Retinal pigment epithelial cell (primary cell): ENCODE results near the gene SOHLH2.
A peak's percentile ranks its signal among the peaks of the same experiment; 100 is the strongest.

Source experiments
- DNase-seq: peaks from one replicate; pipeline ENCODE4 v3.0.0-alpha.2; 2010; ENCODE audit warnings: low read depth
- H3K4me3 ChIP-seq: 2 replicates; pipeline ENCODE4 v1.5.1; 2011; ENCODE audit warnings: mild to moderate bottlenecking, low read length, control low read depth, moderate library complexity
- CTCF ChIP-seq: conservative IDR thresholded peaks from 2 replicates; pipeline ENCODE4 v1.5.1; 2011; ENCODE audit warnings: low read depth, low read length, control low read depth, inconsistent platforms

SOHLH2 gene

DNA sequence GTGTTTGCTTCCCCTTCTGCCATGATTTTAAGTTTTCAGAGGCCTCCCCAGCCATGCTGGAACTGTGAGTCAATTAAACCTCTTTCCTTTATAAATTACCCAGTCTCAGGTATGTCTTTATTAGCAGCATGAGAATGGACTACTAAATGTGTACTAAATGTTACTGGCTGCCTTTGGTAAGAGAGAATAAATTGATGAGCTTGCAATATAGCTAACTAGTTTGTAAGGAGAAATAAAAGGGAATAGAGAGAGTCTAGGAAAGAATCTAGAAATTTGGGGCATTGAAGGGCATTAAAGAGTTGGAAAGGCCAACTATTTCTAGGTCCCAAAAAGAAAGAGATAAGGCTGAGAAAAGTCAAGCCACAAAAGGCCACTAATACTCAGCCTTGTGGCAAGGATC, 5.5 kb upstream of the SOHLH2 start:
- no peak for DNase-seq
- TF ChIP-seq CTCF: no peak

GRCh38 chr13:36217456-36217855, 3.1 kb upstream of the SOHLH2 start:
- TF ChIP-seq CTCF: no peak
- H3K4me3 ChIP-seq: no peak overlapping the region
- no peak for DNase-seq

More for the DNA sequence above, 5.5 kb upstream of the SOHLH2 start:
- no peak overlapping the region for H3K4me3 ChIP-seq

DNA sequence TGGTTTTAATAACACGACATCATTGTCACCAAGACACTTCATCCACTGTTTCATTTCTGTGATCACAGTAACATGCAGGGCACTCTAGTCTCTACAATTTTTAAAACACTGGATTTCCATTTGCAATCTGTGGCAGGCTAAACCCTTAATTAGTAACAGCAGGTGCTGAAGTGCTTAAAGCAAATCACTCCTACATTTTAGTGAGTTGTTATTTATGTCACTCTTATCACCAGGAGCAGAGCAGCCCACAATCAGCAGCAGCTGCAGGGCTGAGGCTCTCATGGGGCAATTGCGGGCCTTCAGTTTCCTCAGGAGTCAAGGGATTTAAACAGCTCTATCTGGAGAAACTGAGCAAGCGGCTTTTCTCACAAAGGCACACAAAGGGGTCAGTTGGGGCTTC, 1.6 kb downstream of the SOHLH2 start:
- H3K4me3 ChIP-seq: no peak overlapping the region
- DNase-seq: no peak
- no peak for TF ChIP-seq CTCF

- TF ChIP-seq CTCF: no peak
- no peak for DNase-seq
- H3K4me3 ChIP-seq: no peak overlapping the region
Measured at GRCh38 chr13:36211567-36211966, 2.8 kb downstream of the SOHLH2 start.

GRCh38 chr13:36210738-36211137, 3.6 kb downstream of the SOHLH2 start:
- DNase-seq: no peak
- no peak overlapping the region for H3K4me3 ChIP-seq
- no peak for TF ChIP-seq CTCF

GRCh38 chr13:36207672-36208071, 6.7 kb downstream of the SOHLH2 start:
- no peak for TF ChIP-seq CTCF
- H3K4me3 ChIP-seq: no peak overlapping the region

GRCh38 chr13:36193151-36193855, 21.1 kb downstream of the SOHLH2 start:
- no peak overlapping the region for H3K4me3 ChIP-seq
- DNase-seq: peak; percentile 55
- no peak for TF ChIP-seq CTCF

More at GRCh38 chr13:36207672-36208071, 6.7 kb downstream of the SOHLH2 start:
- DNase-seq: no peak
